Endodermal cell (in vitro differentiated cells): Measurements from ENCODE around the gene CDH23. TPM values are rescaled to one million over a fixed set of nuclear protein-coding genes. Genes with fewer than 3 reads are reported as not detected.

Source experiments
- DNase-seq: peaks from one replicate; pipeline ENCODE4 v3.0.0-alpha.2; 2017
- H3K27ac ChIP-seq: 2 replicates; pipeline ENCODE4 v1.5.1; 2013; ENCODE audit warnings: mild to moderate bottlenecking, low read depth, low read length, moderate library complexity
- H3K27me3 ChIP-seq: 2 replicates; pipeline ENCODE4 v1.6.1; 2013; ENCODE audit warnings: mild to moderate bottlenecking, low read length, moderate library complexity; ENCODE audit not compliant: insufficient read depth, control insufficient read depth, poor library complexity, severe bottlenecking
- H3K36me3 ChIP-seq: 2 replicates; pipeline ENCODE4 v1.7.0; 2013; ENCODE audit warnings: mild to moderate bottlenecking, low read length, moderate library complexity; ENCODE audit not compliant: control insufficient read depth, insufficient read depth
- H3K4me1 ChIP-seq: one replicate; pipeline ENCODE4 v1.7.0; 2013; ENCODE audit warnings: low read length; ENCODE audit not compliant: control insufficient read depth, insufficient read depth
- H3K4me3 ChIP-seq: 2 replicates; pipeline ENCODE4 v1.5.1; 2013; ENCODE audit warnings: mild to moderate bottlenecking, low read length, moderate library complexity
- H3K9ac ChIP-seq: 2 replicates; pipeline ENCODE4 v1.6.1; 2013; ENCODE audit warnings: mild to moderate bottlenecking, low read length, moderate library complexity; ENCODE audit not compliant: poor library complexity, severe bottlenecking; ENCODE audit errors: extremely low read depth
- H3K9me3 ChIP-seq: 2 replicates; pipeline ENCODE4 v1.6.1; 2013; ENCODE audit warnings: mild to moderate bottlenecking, low read length, moderate library complexity; ENCODE audit not compliant: control insufficient read depth
- H3K27ac Mint-ChIP-seq: 2 replicates; pipeline ENCODE4 v1.8.0; 2020; ENCODE audit warnings: mixed read lengths
- H3K27me3 Mint-ChIP-seq: 2 replicates; pipeline ENCODE4 v1.8.0; 2021; ENCODE audit warnings: mild to moderate bottlenecking, mixed read lengths; ENCODE audit not compliant: insufficient read depth
- H3K36me3 Mint-ChIP-seq: 2 replicates; pipeline ENCODE4 v1.8.0; 2020; ENCODE audit warnings: low read depth, mixed read lengths
- H3K4me1 Mint-ChIP-seq: 2 replicates; pipeline ENCODE4 v1.8.0; 2020; ENCODE audit warnings: mixed read lengths
- H3K4me3 Mint-ChIP-seq: 2 replicates; pipeline ENCODE4 v1.8.0; 2020; ENCODE audit warnings: mild to moderate bottlenecking, moderate library complexity, mixed read lengths
- H3K9me3 Mint-ChIP-seq: 2 replicates; pipeline ENCODE4 v1.8.0; 2020; ENCODE audit warnings: mild to moderate bottlenecking, mixed read lengths
- WGBS, 2 experiments: methylation state at CpG; one replicate each; pipeline versions ENCODE4 v1.1.5 to v1.1.7; 2013; ENCODE audit warnings: missing lambda C conversion rate in 2 of 2, mixed read lengths in 1 of 2; ENCODE audit not compliant: insufficient coverage in 1 of 2, insufficient read length in 1 of 2; 5-methylcytosine and 5-hydroxymethylcytosine counted together
- total RNA-seq, 2 donors: library from RNA; stranded (reverse); fragmentation: NEBNext Ultra II Directional in 1 of 2; extraction: Animal tissue kit (Norgen Biotek cat#: 25700) in 1 of 2; gene quantifications; 2 replicates in 1 of 2; 3 replicates in 1 of 2; pipeline ENCODE4 v1.2.1, GENCODE V29; 2021
- TF ChIP-seq, protein P1 (sequence below): fragments of 200-600 bp; sonication (generic); conservative IDR thresholded peaks from 2 replicates; pipeline ENCODE4 v1.5.0; 2021; ENCODE audit warnings: antibody characterized with exemption, mild to moderate bottlenecking

Gene CDH23
- total RNA-seq, 2 donors from 2014 or later, result 2.1 to 4.2 TPM

DNA sequence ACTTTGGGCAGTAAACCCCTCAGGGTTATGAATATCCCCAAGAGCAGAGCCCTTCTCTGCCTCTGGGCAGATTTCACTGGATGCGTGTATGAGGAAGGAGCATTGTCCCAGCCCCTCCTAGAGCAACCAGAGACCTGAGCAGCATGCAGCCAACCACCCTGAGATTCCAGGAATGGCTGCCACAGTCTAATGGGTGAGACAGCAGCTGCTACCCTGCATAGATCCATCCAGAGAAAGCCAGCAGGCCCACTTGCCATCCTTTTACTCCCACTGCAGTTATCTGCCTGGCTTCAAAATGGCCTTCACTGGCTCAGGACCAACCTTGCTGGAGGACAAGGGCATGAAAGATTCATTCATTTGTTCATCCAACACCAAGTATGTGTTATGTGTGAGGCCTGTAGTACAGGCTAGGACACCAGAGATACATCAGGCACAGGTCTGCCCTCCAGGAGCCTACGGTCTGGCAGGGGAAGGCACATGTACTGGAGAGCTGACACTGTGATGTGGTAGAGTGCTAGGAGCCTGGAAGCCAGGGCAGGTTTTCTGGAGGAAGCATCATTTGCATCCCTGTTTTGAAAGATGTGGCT, 349.0 kb downstream of the CDH23 start:
- WGBS, 2 experiments, result 95 to 100% methylated on average over 1 to 2 of the region's 2 CpGs
- Histone ChIP-seq H3K9ac (no peak overlapping the region), H3K4me1 (no peaks in the 10 kb centered on the region), H3K27ac (no peak overlapping the region), H3K9me3 (no peaks in the 10 kb centered on the region), H3K4me3 (no peak overlapping the region), H3K36me3 (no peaks in the 10 kb centered on the region), H3K27me3 (no peaks in the 10 kb centered on the region)
- H3K4me3 Mint-ChIP-seq, result no peak overlapping the region
- H3K27me3 Mint-ChIP-seq, result no peaks in the 10 kb centered on the region
- H3K27ac Mint-ChIP-seq, result no peak overlapping the region
- H3K9me3 Mint-ChIP-seq, result no peaks in the 10 kb centered on the region
- DNase-seq, result no peak
- no peaks in the 10 kb centered on the region for H3K36me3 Mint-ChIP-seq
- peaks cover 6% of the 10 kb centered on the region for H3K4me1 Mint-ChIP-seq
- TF ChIP-seq, protein P1, sequence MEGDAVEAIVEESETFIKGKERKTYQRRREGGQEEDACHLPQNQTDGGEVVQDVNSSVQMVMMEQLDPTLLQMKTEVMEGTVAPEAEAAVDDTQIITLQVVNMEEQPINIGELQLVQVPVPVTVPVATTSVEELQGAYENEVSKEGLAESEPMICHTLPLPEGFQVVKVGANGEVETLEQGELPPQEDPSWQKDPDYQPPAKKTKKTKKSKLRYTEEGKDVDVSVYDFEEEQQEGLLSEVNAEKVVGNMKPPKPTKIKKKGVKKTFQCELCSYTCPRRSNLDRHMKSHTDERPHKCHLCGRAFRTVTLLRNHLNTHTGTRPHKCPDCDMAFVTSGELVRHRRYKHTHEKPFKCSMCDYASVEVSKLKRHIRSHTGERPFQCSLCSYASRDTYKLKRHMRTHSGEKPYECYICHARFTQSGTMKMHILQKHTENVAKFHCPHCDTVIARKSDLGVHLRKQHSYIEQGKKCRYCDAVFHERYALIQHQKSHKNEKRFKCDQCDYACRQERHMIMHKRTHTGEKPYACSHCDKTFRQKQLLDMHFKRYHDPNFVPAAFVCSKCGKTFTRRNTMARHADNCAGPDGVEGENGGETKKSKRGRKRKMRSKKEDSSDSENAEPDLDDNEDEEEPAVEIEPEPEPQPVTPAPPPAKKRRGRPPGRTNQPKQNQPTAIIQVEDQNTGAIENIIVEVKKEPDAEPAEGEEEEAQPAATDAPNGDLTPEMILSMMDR, result no peak

DNA sequence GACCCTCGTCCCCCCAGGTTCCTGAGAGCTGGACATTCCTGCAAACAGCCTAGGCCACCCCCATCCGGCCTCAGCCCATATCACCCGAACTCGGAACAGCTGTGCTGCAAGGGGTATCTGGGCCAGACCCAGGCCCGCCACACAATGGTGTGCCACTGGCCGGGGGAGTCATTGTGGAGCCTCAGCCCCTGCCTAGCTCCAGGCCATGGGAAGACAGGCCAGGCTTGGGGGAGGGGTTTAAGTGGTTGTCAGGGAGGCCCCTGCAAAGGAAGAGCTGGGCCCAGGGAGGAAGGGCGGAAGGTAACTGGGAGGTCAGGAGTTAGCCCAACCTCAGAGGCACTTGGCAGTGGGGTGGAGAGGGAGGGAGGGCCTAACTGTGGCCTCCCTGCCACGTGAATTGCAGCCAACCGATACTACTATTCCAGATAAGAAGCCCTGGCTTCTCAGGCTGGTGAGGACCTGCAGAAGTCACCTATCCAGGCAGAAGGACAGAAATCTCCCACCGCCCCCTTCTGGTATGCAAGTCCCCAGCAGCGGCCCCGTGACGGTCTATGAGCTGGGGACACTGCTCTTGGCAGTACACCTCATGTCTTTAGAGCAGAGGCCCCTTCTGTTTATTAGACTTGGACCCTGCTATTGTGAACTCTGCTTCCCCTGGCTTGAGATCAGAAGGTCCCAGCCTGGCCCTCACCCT, 349.8 kb downstream of the CDH23 start:
- Histone ChIP-seq H3K9ac (no peak overlapping the region), H3K9me3 (no peaks in the 10 kb centered on the region), H3K36me3 (no peaks in the 10 kb centered on the region), H3K4me1 (no peaks in the 10 kb centered on the region), H3K27ac (no peak overlapping the region), H3K27me3 (no peaks in the 10 kb centered on the region), H3K4me3 (no peak overlapping the region)
- peak; percentile 87 for DNase-seq
- H3K4me1 Mint-ChIP-seq, result peaks cover 6% of the 10 kb centered on the region
- H3K9me3 Mint-ChIP-seq, result no peaks in the 10 kb centered on the region
- TF ChIP-seq, protein P1, result peak; percentile 75
- 67 to 80% methylated on average over 6 to 13 of the region's 13 CpGs for WGBS, 2 experiments
- H3K36me3 Mint-ChIP-seq, result no peaks in the 10 kb centered on the region
- no peak overlapping the region for H3K4me3 Mint-ChIP-seq
- no peaks in the 10 kb centered on the region for H3K27me3 Mint-ChIP-seq
- H3K27ac Mint-ChIP-seq, result peak overlapping the region; percentile 55

DNA sequence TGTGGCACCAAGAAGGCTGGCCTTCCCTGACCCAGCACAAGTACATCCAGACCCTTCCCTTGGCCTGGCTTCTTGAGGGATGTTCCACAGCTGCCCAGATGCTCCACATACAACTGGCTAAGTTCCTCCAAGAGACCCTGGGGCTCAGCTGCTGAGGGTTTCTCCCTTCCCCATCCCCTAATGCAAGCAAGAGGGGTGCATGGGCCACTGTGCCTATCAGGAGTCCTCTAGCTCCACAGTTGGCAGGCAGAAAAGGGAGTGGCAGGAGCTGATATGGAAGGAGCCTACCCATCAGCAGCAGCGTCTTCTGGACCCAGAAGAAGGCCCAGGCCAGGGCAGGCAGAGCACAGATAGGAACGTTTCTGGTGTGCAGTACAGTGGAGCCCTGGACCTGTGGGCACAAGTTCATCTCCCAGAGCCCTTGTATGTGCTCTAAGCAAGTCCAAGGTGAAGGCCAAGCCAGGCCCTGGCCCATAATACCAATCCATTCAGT, 350.4 kb downstream of the CDH23 start:
- Mint-ChIP-seq H3K4me1 (peaks cover 6% of the 10 kb centered on the region), H3K9me3 (no peaks in the 10 kb centered on the region), H3K27ac (no peak overlapping the region), H3K36me3 (no peaks in the 10 kb centered on the region), H3K27me3 (no peaks in the 10 kb centered on the region), H3K4me3 (no peak overlapping the region)
- no peaks in the 10 kb centered on the region for H3K9me3 ChIP-seq
- H3K27me3 ChIP-seq, result no peaks in the 10 kb centered on the region
- H3K36me3 ChIP-seq, result no peaks in the 10 kb centered on the region
- H3K4me3 ChIP-seq, result no peak overlapping the region
- WGBS, 2 experiments, result 91% methylated on average over 2 of the region's 2 CpGs; no CpG with 5 or more reads in 1 of the 2 experiments
- TF ChIP-seq, protein P1, result peak; percentile 14
- H3K4me1 ChIP-seq, result no peaks in the 10 kb centered on the region
- DNase-seq, result no peak
- H3K9ac ChIP-seq, result no peak overlapping the region
- no peak overlapping the region for H3K27ac ChIP-seq
